Esophagus squamous epithelium (tissue), 5 donors: Measurements from ENCODE around the gene CATSPERZ. TPM values are rescaled to one million over a fixed set of nuclear protein-coding genes. Genes with fewer than 3 reads are reported as not detected.

Source experiments
- DNase-seq: peaks from one replicate; lab custom pipeline; 2025; lab: John Stamatoyannopoulos, UW
- H3K27ac ChIP-seq, 4 donors: fragments of 200-600 bp; sonication (generic); one replicate each; pipeline ENCODE4 v1.5.1; 2016 to 2019; ENCODE audit warnings: mild to moderate bottlenecking in 1 of 4
- H3K27me3 ChIP-seq, 4 donors: fragments of 200-600 bp; sonication (generic); 1 replicate in 3 of 4; 2 replicates in 1 of 4; pipeline versions ENCODE4 v1.5.1 to v1.6.0; 2017 to 2021; ENCODE audit warnings: antibody characterized with exemption in 1 of 4
- H3K36me3 ChIP-seq, 3 donors: fragments of 200-600 bp; sonication (generic); one replicate each; pipeline ENCODE4 v1.5.1; 2016 to 2019
- H3K4me1 ChIP-seq, 3 donors: fragments of 200-600 bp; sonication (generic); one replicate each; pipeline ENCODE4 v1.5.1; 2017 to 2019
- H3K4me3 ChIP-seq, 4 donors: fragments of 200-600 bp; sonication (generic); 1 replicate in 3 of 4; 2 replicates in 1 of 4; pipeline ENCODE4 v1.5.1; 2016 to 2019; ENCODE audit warnings: mild to moderate bottlenecking in 2 of 4, moderate library complexity in 1 of 4
- H3K9me3 ChIP-seq, 3 donors: fragments of 200-600 bp; sonication (generic); one replicate each; pipeline ENCODE4 v1.5.1; 2016 to 2019
- POLR2A ChIP-seq, 4 donors: fragments of 450-650 bp; IDR thresholded peaks; one replicate each; pipeline ENCODE4 v1.6.1; 2017; ENCODE audit warnings: antibody characterized with exemption in 4 of 4, mild to moderate bottlenecking in 4 of 4, moderate library complexity in 3 of 4
- WGBS, 2 donors: methylation state at CpG; one replicate each; pipeline ENCODE4 v1.1.5; 2018; 5-methylcytosine and 5-hydroxymethylcytosine counted together
- intact Hi-C: fragments of 100-400 bp; cut with DNase I; formaldehyde crosslinking; loops from one replicate; pipeline ENCODE4 v1.15.0; 2022
- total RNA-seq, 4 donors: library from RNA; depleted of rRNA; stranded (reverse); fragments of >200 nt; gene quantifications; one replicate each; pipeline ENCODE4 v1.1.0, GENCODE V29; 2016
- TF ChIP-seq, protein P1 (sequence below), 6 experiments: fragments of 450-650 bp in 4 of 6; fragments of 200-600 bp in 2 of 6; sonication (generic) in 2 of 6; IDR thresholded peaks; one replicate each; pipeline ENCODE4 v1.5.1; 2016 to 2019; ENCODE audit warnings: antibody characterized with exemption in 6 of 6, mild to moderate bottlenecking in 4 of 6, moderate library complexity in 4 of 6
- donor health status: DM: yes; HTN: yes; CAD: no.

The CATSPERZ gene
- total RNA-seq, 4 donors from 2014 or later, result not detected

DNA sequence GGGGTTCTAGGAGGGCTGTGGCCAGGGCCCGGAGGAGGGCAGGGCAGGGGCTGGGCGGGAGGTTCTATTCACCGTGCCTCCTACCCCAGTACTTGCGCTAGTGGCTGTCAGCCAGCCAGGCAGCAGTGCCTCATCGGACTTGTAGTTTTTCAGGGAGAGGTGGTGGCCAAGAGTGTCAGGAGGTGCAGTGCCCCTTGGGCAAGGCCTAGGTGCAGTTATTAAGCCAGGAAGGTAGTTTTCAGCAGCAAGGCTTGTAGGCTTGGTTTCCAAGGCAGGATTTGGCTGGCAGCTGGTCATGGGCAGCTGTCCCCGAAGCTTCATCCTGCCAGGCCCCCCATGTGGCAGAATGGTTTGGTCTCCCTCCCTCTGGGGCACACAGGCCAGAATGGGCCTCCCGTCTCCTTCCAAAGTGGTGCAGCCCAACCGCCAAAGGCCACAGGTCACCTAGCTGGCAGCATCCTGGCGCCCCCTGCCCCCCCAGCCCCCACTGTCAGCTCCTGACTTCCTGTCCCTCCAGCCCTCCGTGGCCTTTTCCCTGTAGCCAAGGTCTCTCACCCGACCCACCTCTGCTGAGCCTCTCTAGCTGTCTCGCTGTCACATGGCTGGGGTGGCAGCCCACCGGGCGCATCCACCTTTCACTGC is 48.3 kb downstream of the CATSPERZ start:
- Histone ChIP-seq H3K27me3 (no peaks in the 10 kb centered on the region), H3K36me3 (no peaks in the 10 kb centered on the region), H3K4me1 (peaks cover 15 to 34% (median 21%) of the 10 kb centered on the region in 3 donors), H3K4me3 (no peak overlapping the region), H3K27ac (peak overlapping the region; percentile 72 to 87 (median 79)), H3K9me3 (no peaks in the 10 kb centered on the region)
- TF ChIP-seq, protein P1, sequence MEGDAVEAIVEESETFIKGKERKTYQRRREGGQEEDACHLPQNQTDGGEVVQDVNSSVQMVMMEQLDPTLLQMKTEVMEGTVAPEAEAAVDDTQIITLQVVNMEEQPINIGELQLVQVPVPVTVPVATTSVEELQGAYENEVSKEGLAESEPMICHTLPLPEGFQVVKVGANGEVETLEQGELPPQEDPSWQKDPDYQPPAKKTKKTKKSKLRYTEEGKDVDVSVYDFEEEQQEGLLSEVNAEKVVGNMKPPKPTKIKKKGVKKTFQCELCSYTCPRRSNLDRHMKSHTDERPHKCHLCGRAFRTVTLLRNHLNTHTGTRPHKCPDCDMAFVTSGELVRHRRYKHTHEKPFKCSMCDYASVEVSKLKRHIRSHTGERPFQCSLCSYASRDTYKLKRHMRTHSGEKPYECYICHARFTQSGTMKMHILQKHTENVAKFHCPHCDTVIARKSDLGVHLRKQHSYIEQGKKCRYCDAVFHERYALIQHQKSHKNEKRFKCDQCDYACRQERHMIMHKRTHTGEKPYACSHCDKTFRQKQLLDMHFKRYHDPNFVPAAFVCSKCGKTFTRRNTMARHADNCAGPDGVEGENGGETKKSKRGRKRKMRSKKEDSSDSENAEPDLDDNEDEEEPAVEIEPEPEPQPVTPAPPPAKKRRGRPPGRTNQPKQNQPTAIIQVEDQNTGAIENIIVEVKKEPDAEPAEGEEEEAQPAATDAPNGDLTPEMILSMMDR (IDR thresholded peaks at IDR 0.05), result no peak
- no peak for TF ChIP-seq POLR2A (IDR thresholded peaks at IDR 0.05)
- intact Hi-C loops, result no loop called here
- WGBS, 2 donors, result 76 to 92% methylated on average over 5 to 9 of the region's 14 CpGs
- no peak for DNase-seq

DNA sequence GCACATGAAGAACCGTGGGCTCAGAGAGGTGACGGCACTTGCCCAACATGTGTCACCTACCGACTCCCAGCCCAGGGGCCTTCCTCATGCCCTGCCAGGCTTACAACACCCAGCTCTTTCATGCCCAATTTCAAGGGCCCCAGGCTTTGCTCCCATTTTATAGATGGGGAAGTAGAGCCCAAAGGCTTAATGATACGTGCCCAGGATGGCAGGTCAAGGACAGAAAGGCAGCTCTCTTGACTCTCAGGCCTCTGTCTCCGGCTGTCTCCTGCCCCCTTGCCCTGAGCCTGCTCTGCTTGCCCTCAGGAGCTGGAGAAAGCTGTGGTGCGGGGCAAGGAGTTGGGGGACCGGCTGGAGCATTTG is 48.8 kb downstream of the CATSPERZ start:
- H3K27ac ChIP-seq, result peak overlapping the region in 3 of 4 donors; percentile 74 to 87 (median 84)
- TF ChIP-seq, protein P1 (IDR thresholded peaks at IDR 0.05), result no peak
- no peak for TF ChIP-seq POLR2A (IDR thresholded peaks at IDR 0.05)
- H3K36me3 ChIP-seq, result no peaks in the 10 kb centered on the region
- no peaks in the 10 kb centered on the region for H3K9me3 ChIP-seq
- H3K4me1 ChIP-seq, result peaks cover 15 to 30% (median 21%) of the 10 kb centered on the region in 3 donors
- DNase-seq, result no peak
- H3K4me3 ChIP-seq, result no peak overlapping the region
- H3K27me3 ChIP-seq, result no peaks in the 10 kb centered on the region
- 59 to 80% methylated on average over 3 to 5 of the region's 7 CpGs for WGBS, 2 donors
- intact Hi-C loops, result no loop called here

DNA sequence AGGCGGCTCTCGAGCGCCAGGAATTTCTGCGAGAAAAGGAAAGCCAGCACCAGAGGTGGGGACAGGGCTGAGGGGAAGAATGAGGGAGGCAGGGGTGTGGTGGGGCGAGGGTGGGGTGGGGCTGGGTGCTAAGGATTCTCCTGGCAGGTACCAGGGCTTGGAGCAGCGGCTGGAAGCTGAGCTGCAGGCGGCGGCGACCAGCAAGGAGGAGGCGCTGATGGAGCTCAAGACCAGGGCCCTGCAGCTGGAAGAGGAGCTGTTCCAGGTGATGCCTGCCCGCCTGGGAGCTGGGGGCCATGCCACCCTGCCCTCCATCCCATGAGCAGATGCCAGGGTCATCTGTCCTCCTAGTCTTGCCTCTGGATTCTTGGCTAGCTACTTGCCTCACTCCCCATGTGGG is 49.2 kb downstream of the CATSPERZ start:
- intact Hi-C loops, result no loop called here
- H3K4me1 ChIP-seq, result peaks cover 15 to 30% (median 21%) of the 10 kb centered on the region in 3 donors
- no peak for TF ChIP-seq POLR2A (IDR thresholded peaks at IDR 0.05)
- TF ChIP-seq, protein P1 (IDR thresholded peaks at IDR 0.05), result no peak
- WGBS, 2 donors, result 82 to 90% methylated on average over 11 of the region's 11 CpGs
- DNase-seq, result no peak
- H3K36me3 ChIP-seq, result no peaks in the 10 kb centered on the region
- H3K9me3 ChIP-seq, result no peaks in the 10 kb centered on the region
- peak overlapping the region in 1 of 4 donors; percentile 84 for H3K27ac ChIP-seq
- H3K27me3 ChIP-seq, result no peaks in the 10 kb centered on the region
- H3K4me3 ChIP-seq, result no peak overlapping the region

DNA sequence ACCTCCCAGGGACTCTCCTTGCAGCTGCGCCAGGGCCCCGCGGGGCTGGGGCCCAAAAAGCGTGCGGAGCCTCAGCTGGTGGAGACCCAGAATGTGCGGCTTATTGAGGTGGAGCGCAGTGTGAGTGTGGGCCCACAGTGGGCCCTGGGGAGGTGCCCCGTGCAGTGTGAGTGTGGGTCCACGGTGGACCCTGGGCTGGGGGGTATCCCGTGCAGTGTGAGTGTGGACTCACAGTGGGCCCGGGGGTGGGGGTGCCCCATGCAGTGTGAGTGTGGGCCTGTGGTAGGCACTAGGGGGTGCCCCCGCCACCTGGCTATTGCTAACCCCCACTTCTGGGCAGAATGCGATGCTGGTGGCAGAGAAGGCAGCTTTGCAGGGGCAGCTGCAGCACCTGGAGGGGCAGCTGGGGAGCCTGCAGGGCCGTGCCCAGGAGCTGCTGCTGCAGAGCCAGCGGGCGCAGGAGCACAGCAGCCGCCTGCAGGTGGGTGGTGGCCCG is 51.0 kb downstream of the CATSPERZ start:
- no peaks in the 10 kb centered on the region for H3K9me3 ChIP-seq
- H3K27me3 ChIP-seq, result no peaks in the 10 kb centered on the region
- H3K4me1 ChIP-seq, result peaks cover 15 to 42% (median 29%) of the 10 kb centered on the region in 3 donors
- H3K27ac ChIP-seq, result no peak overlapping the region
- no peak for TF ChIP-seq POLR2A (IDR thresholded peaks at IDR 0.05)
- TF ChIP-seq, protein P1 (IDR thresholded peaks at IDR 0.05), result no peak
- H3K4me3 ChIP-seq, result no peak overlapping the region
- 85 to 90% methylated on average over 10 to 14 of the region's 18 CpGs for WGBS, 2 donors
- no peak for DNase-seq
- H3K36me3 ChIP-seq, result no peaks in the 10 kb centered on the region
- intact Hi-C loops, result no loop called here
